ENCODE data around the gene LRRFIP1.
A peak's percentile ranks its signal among the peaks of the same experiment; 100 is the strongest.
"Not testable (repeated sequence)": the region's sequence is repeated elsewhere in the genome, so short reads cannot be mapped to it uniquely, and the experiment has no call there.

The LRRFIP1 gene

GRCh38 chr2:237766340-237766739 is 139.0 kb downstream of the LRRFIP1 start:
- no peak for DNase-seq (ENCODE audit: low read depth in 2 of 2)

GRCh38 chr2:237772513-237772912 is 145.1 kb downstream of the LRRFIP1 start:
- DNase-seq (ENCODE audit: low read depth in 2 of 2): no peak

- no peak for DNase-seq (ENCODE audit: low read depth in 2 of 2)
Measured at GRCh38 chr2:237773826-237774225, 146.4 kb downstream of the LRRFIP1 start.

GRCh38 chr2:237774811-237775553 is 147.6 kb downstream of the LRRFIP1 start:
- peak; percentile 13 to 21 for DNase-seq (ENCODE audit: low read depth in 2 of 2)

GRCh38 chr2:237779521-237779920 is 152.1 kb downstream of the LRRFIP1 start:
- DNase-seq (ENCODE audit: low read depth in 2 of 2): no peak

- DNase-seq (ENCODE audit: low read depth in 2 of 2): no peak
Measured at GRCh38 chr2:237782181-237782580, 154.8 kb downstream of the LRRFIP1 start.

- DNase-seq (ENCODE audit: low read depth in 2 of 2): not testable (repeated sequence)
Measured at GRCh38 chr2:237783678-237784077, 156.3 kb downstream of the LRRFIP1 start.

GRCh38 chr2:237786936-237787335 is 159.5 kb downstream of the LRRFIP1 start:
- no peak for DNase-seq (ENCODE audit: low read depth in 2 of 2)

- no peak for DNase-seq (ENCODE audit: low read depth in 2 of 2)
Measured at GRCh38 chr2:237790353-237790752, 163.0 kb downstream of the LRRFIP1 start.

- no peak for DNase-seq (ENCODE audit: low read depth in 2 of 2)
Measured at GRCh38 chr2:237791977-237792727, 164.8 kb downstream of the LRRFIP1 start.

- DNase-seq (ENCODE audit: low read depth in 2 of 2): no peak
Measured at GRCh38 chr2:237797253-237797652, 169.9 kb downstream of the LRRFIP1 start.

- DNase-seq (ENCODE audit: low read depth in 2 of 2): no peak
Measured at GRCh38 chr2:237798236-237799059, 171.1 kb downstream of the LRRFIP1 start, which contains the start of gene RBM44. Gene RBM44, plus strand, starts transcription at chr2:237798779. Its CDS starts 14,831 bp downstream, at chr2:237813610.

- DNase-seq (ENCODE audit: low read depth in 2 of 2): no peak
Measured at GRCh38 chr2:237799060-237799428, 171.7 kb downstream of the LRRFIP1 start.

GRCh38 chr2:237801466-237801865 is 174.1 kb downstream of the LRRFIP1 start:
- no peak for DNase-seq (ENCODE audit: low read depth in 2 of 2)

- no peak for DNase-seq (ENCODE audit: low read depth in 2 of 2)
Measured at GRCh38 chr2:237806334-237806733, 178.9 kb downstream of the LRRFIP1 start.

- DNase-seq (ENCODE audit: low read depth in 2 of 2): no peak
Measured at GRCh38 chr2:237815637-237816036, 188.2 kb downstream of the LRRFIP1 start.

- DNase-seq (ENCODE audit: low read depth in 2 of 2): no peak
Measured at GRCh38 chr2:237816531-237816930, 189.1 kb downstream of the LRRFIP1 start.

GRCh38 chr2:237818066-237818473 is 190.7 kb downstream of the LRRFIP1 start:
- DNase-seq (ENCODE audit: low read depth in 2 of 2): no peak

GRCh38 chr2:237819231-237819630 is 191.8 kb downstream of the LRRFIP1 start:
- no peak for DNase-seq (ENCODE audit: low read depth in 2 of 2)

GRCh38 chr2:237820421-237820820 is 193.0 kb downstream of the LRRFIP1 start:
- no peak for DNase-seq (ENCODE audit: low read depth in 2 of 2)

GRCh38 chr2:237823544-237823943 is 196.2 kb downstream of the LRRFIP1 start:
- DNase-seq (ENCODE audit: low read depth in 2 of 2): no peak

- DNase-seq (ENCODE audit: low read depth in 2 of 2): no peak
Measured at GRCh38 chr2:237824085-237824484, 196.7 kb downstream of the LRRFIP1 start.
